WI38 (cell line): ENCODE data around the gene UGT1A5.

ENCODE experiments used
- H3K4me3 ChIP-seq: 2 replicates; pipeline ENCODE4 v1.5.1; 2011; ENCODE audit warnings: low read depth, mild to moderate bottlenecking, control low read depth, low read length
- TF ChIP-seq, protein P1 (sequence below): IDR thresholded peaks from 2 replicates; pipeline ENCODE4 v1.5.1; 2012; ENCODE audit warnings: low read depth, mild to moderate bottlenecking, control low read depth, low read length

Gene UGT1A5

DNA sequence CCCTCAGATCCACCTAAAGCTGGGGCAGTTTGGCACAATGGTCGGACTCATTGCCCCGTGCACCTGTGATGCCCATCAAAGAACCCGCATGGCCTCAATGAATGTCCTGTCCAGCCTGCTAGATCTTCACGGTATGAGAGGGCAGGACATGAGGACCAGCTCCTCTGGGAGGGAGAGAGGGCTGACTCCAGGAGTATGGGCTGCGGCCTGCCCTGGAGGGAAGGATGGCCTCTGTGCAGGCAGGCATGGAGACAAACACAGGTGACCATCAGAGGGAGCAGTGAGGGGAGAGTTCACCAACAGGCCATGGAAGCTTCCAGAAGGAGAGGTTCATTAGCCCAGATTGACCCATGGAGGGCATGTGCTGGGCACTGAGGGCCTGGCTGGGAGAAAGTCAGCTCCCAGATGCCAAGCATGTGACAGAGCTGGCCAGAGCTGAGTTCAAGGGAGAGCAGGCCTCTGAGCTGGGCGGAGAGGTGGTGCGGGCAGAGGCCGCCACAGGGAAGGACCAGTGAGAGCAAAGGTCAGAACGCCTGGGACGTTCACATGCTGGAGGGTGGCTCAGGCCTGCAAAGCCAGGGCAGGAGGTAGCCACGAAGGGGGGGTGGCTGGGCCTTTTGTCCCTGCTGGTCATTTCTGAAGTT lies 105.4 kb downstream of the UGT1A5 start:
- no peak overlapping the region for H3K4me3 ChIP-seq
- TF ChIP-seq, protein P1, sequence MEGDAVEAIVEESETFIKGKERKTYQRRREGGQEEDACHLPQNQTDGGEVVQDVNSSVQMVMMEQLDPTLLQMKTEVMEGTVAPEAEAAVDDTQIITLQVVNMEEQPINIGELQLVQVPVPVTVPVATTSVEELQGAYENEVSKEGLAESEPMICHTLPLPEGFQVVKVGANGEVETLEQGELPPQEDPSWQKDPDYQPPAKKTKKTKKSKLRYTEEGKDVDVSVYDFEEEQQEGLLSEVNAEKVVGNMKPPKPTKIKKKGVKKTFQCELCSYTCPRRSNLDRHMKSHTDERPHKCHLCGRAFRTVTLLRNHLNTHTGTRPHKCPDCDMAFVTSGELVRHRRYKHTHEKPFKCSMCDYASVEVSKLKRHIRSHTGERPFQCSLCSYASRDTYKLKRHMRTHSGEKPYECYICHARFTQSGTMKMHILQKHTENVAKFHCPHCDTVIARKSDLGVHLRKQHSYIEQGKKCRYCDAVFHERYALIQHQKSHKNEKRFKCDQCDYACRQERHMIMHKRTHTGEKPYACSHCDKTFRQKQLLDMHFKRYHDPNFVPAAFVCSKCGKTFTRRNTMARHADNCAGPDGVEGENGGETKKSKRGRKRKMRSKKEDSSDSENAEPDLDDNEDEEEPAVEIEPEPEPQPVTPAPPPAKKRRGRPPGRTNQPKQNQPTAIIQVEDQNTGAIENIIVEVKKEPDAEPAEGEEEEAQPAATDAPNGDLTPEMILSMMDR: no peak

DNA sequence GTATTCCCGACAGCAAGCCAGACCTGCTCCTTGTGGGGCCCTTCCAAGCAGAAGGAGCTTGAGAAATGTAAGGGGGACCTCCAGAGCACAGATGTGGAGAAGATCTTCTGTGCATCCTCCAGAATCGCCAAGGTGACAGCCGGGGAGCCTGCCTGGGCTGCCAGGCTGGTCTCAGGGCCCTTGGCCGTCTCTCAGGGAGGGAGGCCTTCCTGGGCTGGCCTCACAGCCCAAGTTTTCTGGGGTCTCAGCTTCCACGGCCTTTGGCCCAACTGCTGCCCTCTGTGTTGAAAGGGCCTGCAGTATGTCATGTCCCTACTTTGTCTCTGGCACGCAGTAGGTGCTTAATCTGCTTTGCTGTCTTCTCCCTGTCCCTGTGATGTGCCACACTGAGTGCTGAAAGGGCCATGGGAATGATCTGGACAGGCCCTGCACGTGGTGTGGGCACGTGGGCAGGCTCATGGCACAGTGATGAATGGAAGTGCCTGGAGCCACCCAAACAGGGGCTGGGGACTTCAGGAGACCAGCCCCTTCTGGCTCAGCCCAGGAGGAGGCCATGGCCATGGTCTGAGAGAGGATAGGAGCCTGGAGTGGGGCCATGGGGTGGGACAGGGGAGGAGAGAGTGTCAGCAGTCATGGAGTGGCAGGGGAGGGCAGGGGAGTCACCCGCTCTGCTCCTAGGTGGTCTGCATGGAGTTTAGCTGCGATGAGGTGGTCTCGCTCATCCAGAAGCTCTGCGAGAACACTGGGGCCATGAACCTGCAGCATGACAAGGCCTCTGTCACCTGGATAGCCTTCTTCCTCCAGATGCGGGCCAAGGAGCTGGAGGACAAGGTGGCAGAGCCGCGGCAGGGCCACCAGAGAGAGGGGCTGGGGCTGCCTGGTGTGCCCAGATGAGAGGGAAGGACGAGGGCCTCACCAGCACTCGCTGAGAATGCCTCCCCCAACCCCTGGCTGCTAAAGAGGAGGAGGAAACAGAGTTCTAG lies 106.2 kb downstream of the UGT1A5 start:
- TF ChIP-seq, protein P1: no peak

DNA sequence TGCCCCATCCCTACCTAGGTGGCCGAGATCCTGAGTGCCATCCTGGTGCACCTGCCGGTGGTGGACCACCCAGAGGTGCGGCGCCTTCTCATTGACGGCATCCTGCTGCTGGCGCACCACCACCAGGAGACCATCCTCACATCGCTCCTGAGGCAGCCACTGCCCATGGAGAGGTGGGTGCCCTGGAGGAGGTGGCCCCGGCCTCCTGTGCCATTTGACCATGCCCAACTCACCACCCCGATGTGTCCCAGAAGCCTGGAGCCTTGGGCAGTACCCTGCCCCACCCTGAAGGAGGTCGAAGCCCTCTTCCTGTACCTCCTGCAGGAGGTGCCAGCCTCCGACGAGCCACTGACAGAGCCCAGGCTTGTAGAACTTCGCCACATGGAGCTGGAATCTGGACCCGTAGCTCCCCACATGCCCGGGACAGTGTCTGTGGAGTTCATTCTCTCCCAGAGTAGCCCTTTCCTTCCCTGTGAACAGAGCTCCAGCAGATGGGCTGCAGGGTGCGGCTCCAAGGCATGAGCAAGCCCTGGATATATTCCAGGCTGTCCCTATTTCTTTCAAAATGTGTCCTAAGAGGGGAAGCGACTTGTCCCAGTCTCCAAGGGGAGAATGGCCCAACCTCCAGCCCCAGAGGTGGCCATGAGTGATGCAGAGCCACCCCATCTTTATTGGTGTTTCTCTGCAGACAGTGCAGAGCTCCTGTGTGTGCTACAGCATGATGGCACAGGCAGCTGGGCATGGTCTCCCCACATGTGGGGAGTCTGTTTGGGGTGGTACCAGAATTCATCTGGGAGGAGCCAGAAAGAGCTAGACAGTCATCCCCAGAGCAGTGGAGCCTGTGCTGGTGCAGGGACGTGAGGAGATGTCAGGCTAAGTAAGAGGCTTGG lies 107.4 kb downstream of the UGT1A5 start:
- TF ChIP-seq, protein P1: no peak

More for the DNA sequence above, 106.2 kb downstream of the UGT1A5 start:
- no peak overlapping the region for H3K4me3 ChIP-seq

DNA sequence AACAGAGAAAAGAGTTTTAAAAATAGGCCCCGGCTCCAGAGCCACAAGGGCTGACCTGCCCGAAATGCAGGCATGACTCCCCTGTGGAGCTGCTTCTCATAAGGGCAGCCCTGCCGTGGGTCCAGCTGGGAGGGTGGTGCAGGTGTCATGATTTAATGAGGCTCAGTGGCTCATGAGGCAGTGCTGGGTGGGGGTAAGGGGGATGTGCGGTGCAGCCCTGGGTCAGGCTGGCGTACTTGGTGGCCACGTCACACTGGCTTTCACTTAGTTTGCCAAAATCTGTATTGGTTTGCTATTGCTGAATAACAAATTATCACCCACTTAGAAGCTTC lies 108.0 kb downstream of the UGT1A5 start:
- no peak overlapping the region for H3K4me3 ChIP-seq
- TF ChIP-seq, protein P1: no peak

More for the DNA sequence above, 107.4 kb downstream of the UGT1A5 start:
- H3K4me3 ChIP-seq: no peak overlapping the region

DNA sequence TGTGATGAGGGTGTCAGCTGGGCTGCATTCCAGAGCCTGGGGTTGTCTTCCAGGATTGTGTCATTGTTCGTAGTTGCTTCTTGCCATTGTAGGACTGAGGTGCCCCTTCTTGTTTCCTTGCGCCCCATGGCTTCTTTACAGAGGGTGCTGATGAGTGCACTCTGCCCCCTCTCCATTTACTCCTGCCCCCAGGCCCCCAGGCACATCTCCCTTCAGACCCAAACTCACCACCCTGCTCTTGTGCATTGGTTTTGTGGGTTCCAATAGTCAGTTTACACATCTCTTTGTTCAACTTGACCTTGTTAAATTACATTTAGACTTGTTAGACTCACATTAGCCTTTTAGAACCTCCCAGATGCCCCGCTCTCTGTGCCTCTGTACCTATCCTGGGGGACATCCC lies 108.5 kb downstream of the UGT1A5 start:
- TF ChIP-seq, protein P1: no peak
- no peak overlapping the region for H3K4me3 ChIP-seq

DNA sequence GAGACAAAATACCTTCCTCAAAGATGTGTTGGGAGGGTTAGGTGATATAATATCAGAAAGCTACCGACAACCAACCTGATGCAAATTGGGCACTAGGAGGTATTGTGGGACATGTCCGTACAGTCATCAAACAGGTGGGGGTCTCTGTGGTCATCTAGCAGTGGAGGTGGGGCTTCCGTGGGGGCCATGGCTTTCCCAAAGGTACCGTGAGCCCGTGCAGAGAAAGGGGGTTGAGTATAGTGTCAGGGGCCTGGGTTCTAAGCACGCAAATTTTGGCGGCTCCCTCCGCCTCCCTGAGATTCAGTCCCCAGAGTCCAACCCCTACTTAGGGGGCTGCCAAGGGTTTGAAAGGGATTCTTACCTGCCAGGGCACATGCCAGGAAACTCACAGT lies 109.0 kb downstream of the UGT1A5 start:
- TF ChIP-seq, protein P1: no peak
- H3K4me3 ChIP-seq: no peak overlapping the region
